Lower lobe of right lung (tissue), 2 donors: Measurements from ENCODE around the gene THOC7. TPM values are rescaled to one million over a fixed set of nuclear protein-coding genes. Genes with fewer than 3 reads are reported as not detected.

Source experiments
- ATAC-seq, 2 donors: fragments of 200-7000 bp; cut with Tn5 transposase; one replicate each; pipeline ENCODE4 v1.9.1; 2020 to 2022; ENCODE audit warnings: mild to moderate bottlenecking in 2 of 2, moderate library complexity in 2 of 2
- DNase-seq: peaks from one replicate; pipeline ENCODE4 v3.0.0-alpha.2; 2020
- H3K27ac ChIP-seq: fragments of 200-600 bp; one replicate; pipeline ENCODE4 v1.8.0; 2022
- H3K27me3 ChIP-seq: fragments of 200-600 bp; one replicate; pipeline ENCODE4 v1.8.0; 2022; ENCODE audit warnings: low read depth
- H3K36me3 ChIP-seq: fragments of 200-600 bp; one replicate; pipeline ENCODE4 v1.8.0; 2022; ENCODE audit warnings: mild to moderate bottlenecking
- H3K4me1 ChIP-seq: fragments of 200-600 bp; one replicate; pipeline ENCODE4 v1.8.0; 2022
- H3K4me3 ChIP-seq: fragments of 200-600 bp; one replicate; pipeline ENCODE4 v1.8.0; 2022; ENCODE audit warnings: mild to moderate bottlenecking
- H3K9me3 ChIP-seq: fragments of 200-600 bp; one replicate; pipeline ENCODE4 v1.8.0; 2022
- intact Hi-C: fragments of 100-400 bp; cut with DNase I; formaldehyde crosslinking; loops from one replicate; pipeline ENCODE4 v1.11.0; 2022
- total RNA-seq: library from RNA; stranded (reverse); fragmentation: NEBNext Ultra II Directional; extraction: Animal tissue kit (Norgen Biotek cat#: 25700); gene quantifications from one replicate; pipeline ENCODE4 v1.2.1, GENCODE V29; 2021
- TF ChIP-seq, protein P1 (sequence below): fragments of 200-600 bp; IDR thresholded peaks from one replicate; pipeline ENCODE4 v1.8.0; 2022; ENCODE audit warnings: antibody characterized with exemption, mild to moderate bottlenecking
- donor health status: DM: no; HTN: yes; CAD: no; lungs with severe emphysema.

THOC7 gene
- total RNA-seq, 1 donor from 2014 or later: 47.2 TPM

DNA sequence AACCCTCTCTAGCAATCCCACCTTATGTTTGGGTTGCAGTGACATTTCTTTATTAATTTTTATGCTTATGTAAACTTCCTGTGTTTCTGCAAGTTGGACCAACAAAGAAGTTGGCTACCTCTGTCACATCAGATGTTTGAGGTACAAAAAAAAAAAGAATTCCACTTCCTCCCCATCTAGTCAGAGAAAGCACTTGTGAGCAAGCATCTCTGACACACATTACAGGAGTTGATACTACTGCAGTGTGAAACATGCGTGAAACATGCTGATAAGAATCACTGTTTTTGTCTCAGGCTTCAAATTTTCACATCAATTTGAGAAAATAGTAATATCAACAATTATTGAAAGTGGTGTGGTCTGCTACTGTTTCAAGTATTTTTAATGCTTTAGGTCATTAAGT, 47.3 kb upstream of the THOC7 start:
- ATAC-seq: no peak
- H3K36me3 ChIP-seq: peaks cover 5% of the 10 kb centered on the region
- H3K4me1 ChIP-seq: peaks cover 34% of the 10 kb centered on the region
- TF ChIP-seq, protein P1, sequence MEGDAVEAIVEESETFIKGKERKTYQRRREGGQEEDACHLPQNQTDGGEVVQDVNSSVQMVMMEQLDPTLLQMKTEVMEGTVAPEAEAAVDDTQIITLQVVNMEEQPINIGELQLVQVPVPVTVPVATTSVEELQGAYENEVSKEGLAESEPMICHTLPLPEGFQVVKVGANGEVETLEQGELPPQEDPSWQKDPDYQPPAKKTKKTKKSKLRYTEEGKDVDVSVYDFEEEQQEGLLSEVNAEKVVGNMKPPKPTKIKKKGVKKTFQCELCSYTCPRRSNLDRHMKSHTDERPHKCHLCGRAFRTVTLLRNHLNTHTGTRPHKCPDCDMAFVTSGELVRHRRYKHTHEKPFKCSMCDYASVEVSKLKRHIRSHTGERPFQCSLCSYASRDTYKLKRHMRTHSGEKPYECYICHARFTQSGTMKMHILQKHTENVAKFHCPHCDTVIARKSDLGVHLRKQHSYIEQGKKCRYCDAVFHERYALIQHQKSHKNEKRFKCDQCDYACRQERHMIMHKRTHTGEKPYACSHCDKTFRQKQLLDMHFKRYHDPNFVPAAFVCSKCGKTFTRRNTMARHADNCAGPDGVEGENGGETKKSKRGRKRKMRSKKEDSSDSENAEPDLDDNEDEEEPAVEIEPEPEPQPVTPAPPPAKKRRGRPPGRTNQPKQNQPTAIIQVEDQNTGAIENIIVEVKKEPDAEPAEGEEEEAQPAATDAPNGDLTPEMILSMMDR: no peak
- intact Hi-C loops: no loop called here
- H3K27ac ChIP-seq: peak overlapping the region; percentile 97
- no peaks in the 10 kb centered on the region for H3K9me3 ChIP-seq
- H3K27me3 ChIP-seq: no peaks in the 10 kb centered on the region
- H3K4me3 ChIP-seq: peak overlapping the region; percentile 71
- DNase-seq: no peak

DNA sequence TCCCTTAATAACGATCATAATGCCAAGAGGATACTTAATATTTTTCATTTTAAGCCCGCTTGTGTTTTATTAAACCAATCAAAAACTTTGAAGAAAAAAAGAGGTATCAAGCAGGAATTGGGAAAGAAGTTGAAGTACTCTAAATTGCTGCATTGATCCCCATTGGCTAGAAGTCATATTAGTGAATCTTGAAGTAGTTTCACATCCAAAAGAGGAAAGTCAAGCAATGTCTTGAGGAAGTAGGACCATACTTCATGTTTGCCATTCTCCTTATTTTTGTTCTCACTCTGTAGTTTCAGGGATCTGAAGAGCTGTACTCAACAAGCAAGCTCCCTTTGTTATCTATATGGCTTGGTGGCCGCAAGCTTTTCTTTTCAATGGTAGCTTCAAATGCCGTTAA, 46.4 kb upstream of the THOC7 start:
- intact Hi-C loops: no loop called here
- Histone ChIP-seq H3K27me3 (no peaks in the 10 kb centered on the region), H3K4me1 (peaks cover 34% of the 10 kb centered on the region), H3K36me3 (peaks cover 5% of the 10 kb centered on the region), H3K4me3 (no peak overlapping the region), H3K27ac (no peak overlapping the region), H3K9me3 (no peaks in the 10 kb centered on the region)
- DNase-seq (no peak), ATAC-seq (no peak)
- TF ChIP-seq, protein P1: no peak

DNA sequence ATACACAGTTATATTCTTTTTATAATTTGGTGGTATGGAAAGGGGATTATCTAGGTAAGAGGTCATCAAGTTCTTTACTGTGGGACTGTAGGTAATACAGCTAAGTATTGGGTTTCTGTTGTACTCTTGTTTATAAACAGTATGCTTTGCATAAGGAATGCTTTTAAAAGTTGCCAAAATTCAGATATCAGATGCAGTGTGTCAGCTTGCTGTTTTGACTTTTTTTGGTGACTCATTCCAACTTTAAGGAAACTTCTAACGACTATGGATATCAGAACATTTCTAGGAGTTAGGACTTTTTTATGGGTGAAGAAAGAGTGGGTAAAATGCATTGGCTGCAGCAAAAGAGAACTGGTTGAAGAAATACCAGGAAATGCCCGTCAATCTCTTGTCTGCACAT, 45.8 kb upstream of the THOC7 start:
- DNase-seq (no peak), ATAC-seq (no peak)
- Histone ChIP-seq H3K9me3 (no peaks in the 10 kb centered on the region), H3K4me3 (no peak overlapping the region), H3K4me1 (peaks cover 34% of the 10 kb centered on the region), H3K36me3 (peaks cover 5% of the 10 kb centered on the region), H3K27ac (no peak overlapping the region), H3K27me3 (no peaks in the 10 kb centered on the region)
- intact Hi-C loops: no loop called here
- TF ChIP-seq, protein P1: no peak

DNA sequence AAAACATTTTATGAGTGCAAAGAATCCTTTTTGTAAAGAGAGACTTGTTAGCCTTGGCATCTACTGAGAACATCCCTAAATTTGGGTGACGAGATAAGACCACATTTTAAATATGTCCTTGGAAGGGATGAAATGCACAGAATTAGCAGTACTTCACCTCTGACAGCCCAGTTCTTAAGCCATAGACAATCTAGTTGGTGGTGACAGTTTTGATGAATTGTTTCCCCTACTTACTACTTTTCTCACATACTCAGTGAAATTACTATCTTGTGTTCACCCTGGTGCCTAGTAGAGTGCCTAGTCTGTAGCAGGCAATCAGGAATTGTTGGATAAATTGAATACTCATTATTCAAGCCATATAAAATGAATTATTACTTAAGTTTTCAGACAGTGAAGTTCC, 45.2 kb upstream of the THOC7 start:
- TF ChIP-seq, protein P1: no peak
- Histone ChIP-seq H3K4me1 (peaks cover 29% of the 10 kb centered on the region), H3K36me3 (peaks cover 5% of the 10 kb centered on the region), H3K27me3 (no peaks in the 10 kb centered on the region), H3K9me3 (no peaks in the 10 kb centered on the region), H3K4me3 (no peak overlapping the region), H3K27ac (no peak overlapping the region)
- DNase-seq: no peak
- ATAC-seq: no peak
- intact Hi-C loops: no loop called here

DNA sequence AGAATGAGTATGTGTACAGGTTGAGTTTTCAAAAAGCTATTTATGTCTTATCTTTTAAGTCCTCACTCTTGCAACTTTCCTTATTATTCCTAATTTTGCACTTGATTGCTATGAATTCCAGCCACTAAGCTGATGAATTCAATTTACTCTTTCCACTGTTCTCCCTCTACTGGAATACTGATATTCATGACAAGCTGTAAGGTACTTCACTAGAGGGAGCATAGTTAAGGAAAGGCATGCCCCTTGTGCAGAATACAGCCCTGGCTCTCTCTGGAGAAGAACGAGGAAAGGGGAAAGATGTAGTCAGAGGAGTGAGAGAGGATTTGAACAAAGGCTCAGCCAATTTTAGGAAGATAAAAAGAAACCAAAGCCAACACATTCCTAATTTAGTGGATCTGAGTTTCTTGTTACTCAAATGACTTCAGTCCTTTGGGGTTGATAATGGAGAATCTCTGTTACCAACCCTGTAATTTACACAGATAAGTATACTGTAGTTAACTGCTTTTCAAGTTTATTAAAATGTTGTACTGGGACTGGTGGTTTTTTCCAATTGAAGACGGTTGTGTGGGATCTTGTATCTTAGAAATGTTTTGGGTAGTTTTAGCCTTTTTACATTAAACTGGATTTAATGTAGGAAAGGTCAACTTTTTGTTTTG, 44.6 kb upstream of the THOC7 start:
- H3K27ac ChIP-seq: no peak overlapping the region
- no peaks in the 10 kb centered on the region for H3K9me3 ChIP-seq
- DNase-seq (no peak), ATAC-seq (no peak)
- intact Hi-C loops: no loop called here
- H3K4me1 ChIP-seq: peaks cover 23% of the 10 kb centered on the region
- peaks cover 5% of the 10 kb centered on the region for H3K36me3 ChIP-seq
- TF ChIP-seq, protein P1: no peak
- H3K27me3 ChIP-seq: no peaks in the 10 kb centered on the region
- H3K4me3 ChIP-seq: no peak overlapping the region
